HEK293T (cell line): Measurements from ENCODE around the gene KCNE1.

Experiments
- CTCF ChIA-PET: fragments of 350-600 bp; formaldehyde crosslinking; extraction: SDS; loops from one replicate; lab custom pipeline; 2021; ENCODE audit warnings: antibody characterized with exemption, inconsistent platforms; lab: Yijun Ruan, JAX
- POLR2A ChIA-PET: fragments of 350-600 bp; formaldehyde crosslinking; extraction: SDS; loops from one replicate; lab custom pipeline; 2020; ENCODE audit warnings: antibody characterized with exemption, inconsistent platforms; lab: Yijun Ruan, JAX
- DNase-seq: peaks from one replicate; pipeline ENCODE4 v3.0.0; 2012; ENCODE audit warnings: mixed read lengths; ENCODE audit errors: extremely low spot score
- ARNT ChIP-seq: fragments of 450-650 bp; IDR thresholded peaks from 2 replicates; pipeline ENCODE4 v1.6.1; 2017; ENCODE audit warnings: mild to moderate bottlenecking
- BHLHE40 ChIP-seq: fragments of 450-650 bp; IDR thresholded peaks from 2 replicates; pipeline ENCODE4 v1.6.1; 2016; ENCODE audit warnings: mild to moderate bottlenecking, moderate library complexity, borderline replicate concordance
- CTBP1 ChIP-seq: fragments of 450-650 bp; IDR thresholded peaks from 2 replicates; pipeline ENCODE4 v1.6.1; 2016; ENCODE audit warnings: borderline replicate concordance
- ELF4 ChIP-seq: fragments of 450-650 bp; IDR thresholded peaks from 2 replicates; pipeline ENCODE4 v1.6.1; 2017; ENCODE audit warnings: antibody characterized with exemption
- FOXA1 ChIP-seq: fragments of 450-650 bp; IDR thresholded peaks from 2 replicates; pipeline ENCODE4 v1.6.1; 2016; ENCODE audit warnings: mild to moderate bottlenecking
- FOXK2 ChIP-seq: fragments of 450-650 bp; IDR thresholded peaks from 2 replicates; pipeline ENCODE4 v1.6.1; 2016; ENCODE audit warnings: mild to moderate bottlenecking
- FOXM1 ChIP-seq: fragments of 450-650 bp; IDR thresholded peaks from 2 replicates; pipeline ENCODE4 v1.6.1; 2017; ENCODE audit warnings: mild to moderate bottlenecking, borderline replicate concordance
- HDGF ChIP-seq: fragments of 450-650 bp; IDR thresholded peaks from 2 replicates; pipeline ENCODE4 v1.6.1; 2017; ENCODE audit warnings: antibody characterized with exemption, borderline replicate concordance
- L3MBTL2 ChIP-seq: fragments of 450-650 bp; conservative IDR thresholded peaks from 2 replicates; pipeline ENCODE4 v1.6.1; 2016; ENCODE audit warnings: mild to moderate bottlenecking
- LEF1 ChIP-seq: fragments of 450-650 bp; IDR thresholded peaks from 2 replicates; pipeline ENCODE4 v1.6.1; 2017; ENCODE audit warnings: mild to moderate bottlenecking, borderline replicate concordance
- NFRKB ChIP-seq: fragments of 450-650 bp; IDR thresholded peaks from 2 replicates; pipeline ENCODE4 v1.6.1; 2016; ENCODE audit warnings: mild to moderate bottlenecking, moderate library complexity
- SP1 ChIP-seq: fragments of 450-650 bp; IDR thresholded peaks from 2 replicates; pipeline ENCODE4 v1.6.1; 2017
- SUZ12 ChIP-seq: fragments of 450-650 bp; IDR thresholded peaks from 2 replicates; pipeline ENCODE4 v1.6.1; 2016; ENCODE audit warnings: mild to moderate bottlenecking
- TARDBP ChIP-seq: fragments of 450-650 bp; IDR thresholded peaks from 2 replicates; pipeline ENCODE4 v1.6.1; 2016
- ZNF384 ChIP-seq: fragments of 450-650 bp; IDR thresholded peaks from 2 replicates; pipeline ENCODE4 v1.6.1; 2016
- TF ChIP-seq, protein P1 (sequence below): fragments of 450-650 bp; IDR thresholded peaks from 2 replicates; pipeline ENCODE4 v1.6.1; 2016

The KCNE1 gene

DNA sequence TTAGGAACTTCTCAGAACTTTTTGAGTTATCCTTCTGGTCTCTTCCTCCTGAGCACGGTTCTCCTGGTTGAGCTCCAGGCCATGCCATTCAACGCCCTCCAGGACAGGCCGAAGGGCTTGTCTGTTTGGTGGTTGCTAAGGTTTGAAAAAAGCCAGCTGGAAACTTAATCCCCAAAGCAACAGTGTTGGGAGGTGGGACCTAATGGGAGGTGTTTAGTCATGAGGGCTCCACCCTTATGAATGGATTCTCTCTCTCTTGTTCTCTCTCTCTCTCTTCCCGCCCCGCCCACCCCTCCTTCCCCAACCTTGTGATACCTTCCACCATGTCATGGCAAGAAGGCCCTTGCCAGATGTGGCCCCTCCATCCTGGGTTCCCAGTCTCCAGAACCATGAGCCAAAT, 829 bp downstream of the KCNE1 start:
- no peak for DNase-seq
- TF ChIP-seq NFRKB (no peak), FOXK2 (no peak), HDGF (no peak), BHLHE40 (no peak)
- TF ChIP-seq, protein P1, sequence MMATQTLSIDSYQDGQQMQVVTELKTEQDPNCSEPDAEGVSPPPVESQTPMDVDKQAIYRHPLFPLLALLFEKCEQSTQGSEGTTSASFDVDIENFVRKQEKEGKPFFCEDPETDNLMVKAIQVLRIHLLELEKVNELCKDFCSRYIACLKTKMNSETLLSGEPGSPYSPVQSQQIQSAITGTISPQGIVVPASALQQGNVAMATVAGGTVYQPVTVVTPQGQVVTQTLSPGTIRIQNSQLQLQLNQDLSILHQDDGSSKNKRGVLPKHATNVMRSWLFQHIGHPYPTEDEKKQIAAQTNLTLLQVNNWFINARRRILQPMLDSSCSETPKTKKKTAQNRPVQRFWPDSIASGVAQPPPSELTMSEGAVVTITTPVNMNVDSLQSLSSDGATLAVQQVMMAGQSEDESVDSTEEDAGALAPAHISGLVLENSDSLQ = no peak
- ChIA-PET POLR2A (no interaction called here), CTCF (interaction anchor here (0.7 to 2.1 kb wide), 9 partner anchors 10 to 120 kb away, joined by 3 to 29 read pairs (median 4); no protein-coding TSS in a partner anchor)

DNA sequence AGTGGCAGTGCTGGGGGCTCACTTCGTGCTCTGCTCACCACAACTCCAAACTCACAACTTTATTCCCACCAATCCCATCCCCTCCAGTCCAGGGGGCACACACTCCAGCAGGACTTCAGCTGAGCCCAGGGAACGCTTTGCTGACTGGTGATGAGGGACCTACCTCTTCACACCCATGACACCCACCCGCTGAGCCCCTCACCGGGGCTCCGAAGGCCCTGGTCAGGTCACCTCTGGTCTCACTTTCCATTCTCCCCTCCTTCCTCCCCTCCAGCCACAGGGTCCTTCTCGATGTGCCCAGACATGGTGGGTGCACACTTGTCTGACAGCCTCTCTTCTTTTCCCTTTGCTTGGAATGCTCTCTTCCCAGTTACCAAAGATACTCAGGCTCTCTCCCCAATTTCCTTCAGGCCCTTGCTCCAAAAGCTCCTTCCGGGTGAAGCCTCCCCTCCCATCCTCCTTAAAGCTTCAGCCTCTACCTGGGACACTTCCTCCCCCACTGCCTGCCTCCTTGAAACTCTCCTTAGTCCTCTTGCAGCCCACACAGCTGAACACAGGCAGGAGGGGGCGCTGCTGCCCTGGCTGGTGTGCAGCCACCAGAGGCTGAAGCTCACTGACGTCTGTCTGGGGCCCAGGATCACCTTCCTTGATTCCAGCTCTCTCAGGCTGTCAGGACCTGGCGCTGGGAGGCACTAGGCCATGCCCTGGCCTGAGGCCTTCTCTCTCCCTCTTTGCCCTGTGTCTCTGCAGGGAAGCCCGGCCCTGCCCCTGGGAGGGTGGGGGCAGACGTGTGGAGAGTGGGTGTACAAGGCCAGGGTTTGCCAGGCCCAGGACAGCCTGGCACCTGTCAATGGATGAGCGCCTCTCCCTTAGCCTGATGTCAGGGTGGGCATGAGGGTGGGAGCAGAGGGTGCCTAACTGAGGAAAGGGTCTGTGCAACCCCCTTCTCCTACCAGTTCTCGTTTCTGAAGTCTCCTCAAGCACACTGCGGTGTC, 1.6 kb downstream of the KCNE1 start:
- peak; percentile 70 for DNase-seq
- CTCF ChIA-PET = interaction anchor here (0.7 to 2.1 kb wide), 11 partner anchors 9 to 120 kb away, joined by 3 to 29 read pairs (median 4); no protein-coding TSS in a partner anchor
- no peak for TF ChIP-seq FOXA1
- TF ChIP-seq CTBP1 = no peak
- TF ChIP-seq, protein P1 = no peak
- no peak for TF ChIP-seq L3MBTL2
- no peak for TF ChIP-seq BHLHE40
- TF ChIP-seq TARDBP = no peak
- no peak for TF ChIP-seq NFRKB
- TF ChIP-seq FOXK2 = no peak
- no peak for TF ChIP-seq LEF1
- TF ChIP-seq FOXM1 = no peak
- no peak for TF ChIP-seq SP1
- no peak for TF ChIP-seq HDGF
- no peak for TF ChIP-seq ZNF384
- POLR2A ChIA-PET = interaction anchor here (0.7 kb wide), 1 partner anchor 16 kb away, joined by 3 read pairs; no protein-coding TSS in a partner anchor

DNA sequence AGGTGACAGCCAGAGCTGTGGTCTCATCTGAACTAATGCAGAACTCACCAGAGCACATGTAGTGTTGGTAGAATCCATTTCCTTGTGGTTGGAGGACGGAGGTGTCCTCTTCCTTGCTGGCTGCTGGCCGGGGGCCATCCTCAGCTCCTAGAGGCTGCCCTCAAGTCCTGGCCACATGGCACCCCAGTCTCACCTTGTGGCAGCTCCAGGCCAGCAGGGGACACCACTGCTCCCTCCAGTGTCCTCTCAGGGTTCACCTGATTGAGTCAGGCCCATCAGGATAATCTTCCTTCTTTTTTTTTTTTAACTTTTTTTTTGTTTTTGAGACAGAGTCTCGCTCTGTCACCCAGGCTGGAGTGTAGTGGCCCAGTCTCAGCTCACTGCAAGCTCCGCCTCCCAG, 2.9 kb downstream of the KCNE1 start:
- ChIA-PET CTCF (interaction anchor here (0.9 to 2.5 kb wide), 2 partner anchors 73 to 93 kb away, joined by 7 to 11 read pairs; no protein-coding TSS in a partner anchor), POLR2A (no interaction called here)
- DNase-seq = no peak

DNA sequence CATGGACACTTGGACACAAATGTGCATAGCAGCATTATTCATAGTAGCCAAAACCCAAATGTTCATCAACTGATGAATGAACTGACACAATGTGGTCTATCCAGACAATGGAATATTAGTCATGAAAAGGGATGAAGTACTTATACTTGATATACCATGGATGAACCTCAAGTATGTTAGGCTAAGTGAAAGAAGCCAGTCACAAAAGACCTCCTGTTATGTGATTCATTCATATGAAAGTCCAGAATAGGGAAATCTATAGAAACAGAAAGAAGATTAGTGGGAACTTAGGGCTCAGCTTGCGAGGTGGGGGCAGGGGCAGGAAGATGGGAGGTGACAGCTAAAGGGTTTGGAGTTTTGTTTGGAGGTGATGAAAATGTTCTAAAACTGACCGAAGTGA, 7.4 kb downstream of the KCNE1 start:
- ChIA-PET POLR2A (no interaction called here), CTCF (no interaction called here)
- DNase-seq = no peak
- no peak for TF ChIP-seq ARNT
- no peak for TF ChIP-seq SUZ12
- no peak for TF ChIP-seq ELF4
- TF ChIP-seq, protein P1 = no peak
- TF ChIP-seq TARDBP = no peak
- TF ChIP-seq L3MBTL2 = no peak
- no peak for TF ChIP-seq LEF1

More for the DNA sequence above, 2.9 kb downstream of the KCNE1 start:
- TF ChIP-seq ARNT (no peak), FOXM1 (no peak), L3MBTL2 (no peak), SP1 (no peak), FOXK2 (no peak), TARDBP (no peak), NFRKB (no peak), FOXA1 (no peak), HDGF (no peak), ELF4 (no peak), BHLHE40 (no peak), SUZ12 (no peak)
- TF ChIP-seq, protein P1 = no peak

DNA sequence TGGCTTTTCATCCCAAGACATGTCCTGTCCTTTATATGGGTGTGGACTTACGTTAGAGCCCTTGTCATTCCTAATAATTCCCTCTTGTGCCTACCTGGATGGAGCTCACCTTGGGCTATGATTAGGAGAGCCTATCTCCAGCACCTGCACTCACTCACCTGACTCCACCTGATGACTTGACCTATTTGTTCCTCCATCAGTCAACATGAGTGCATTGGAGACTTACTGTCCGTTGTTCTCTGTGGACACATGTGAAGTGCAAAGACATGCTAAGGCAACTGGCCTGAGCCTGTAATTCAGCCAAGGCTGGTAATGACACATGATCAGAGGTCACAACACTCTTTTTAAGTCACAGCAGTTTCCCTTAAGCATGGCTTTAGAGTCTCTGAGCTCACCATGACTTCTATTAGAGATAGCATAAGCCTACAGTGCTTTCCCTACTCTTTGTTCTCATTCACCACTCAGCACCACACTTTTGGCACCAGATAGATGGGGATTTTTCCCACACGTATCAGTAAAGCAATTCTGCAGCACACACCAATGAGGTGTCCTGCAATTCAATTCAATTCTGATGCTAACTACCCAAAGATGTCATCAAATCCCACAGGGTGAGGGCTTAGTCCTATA, 9.4 kb downstream of the KCNE1 start:
- TF ChIP-seq ELF4 (no peak), NFRKB (no peak), FOXK2 (no peak), ARNT (no peak)
- TF ChIP-seq, protein P1 = no peak
- ChIA-PET CTCF (interaction anchor here (1.3 kb wide), 1 partner anchor 128 kb away, joined by 4 read pairs; no protein-coding TSS in a partner anchor), POLR2A (no interaction called here)
- no peak for DNase-seq
